Esophagus (tissue), 2 donors: ENCODE data around the gene VAMP7. TPM values are rescaled to one million over a fixed set of nuclear protein-coding genes. Genes with fewer than 3 reads are reported as not detected.
"Not testable (repeated sequence)": the region's sequence is repeated elsewhere in the genome, so short reads cannot be mapped to it uniquely, and the experiment has no call there.

Source experiments
- H3K27ac ChIP-seq, 2 donors: one replicate each; pipeline ENCODE4 v1.5.1; 2013; ENCODE audit warnings: low read depth in 2 of 2, mild to moderate bottlenecking in 2 of 2, inconsistent platforms in 1 of 2, low read length in 1 of 2, moderate library complexity in 1 of 2
- H3K27me3 ChIP-seq, 2 donors: one replicate each; pipeline ENCODE4 v1.6.1; 2013; ENCODE audit warnings: low read length in 2 of 2, control low read depth in 1 of 2, mild to moderate bottlenecking in 1 of 2; ENCODE audit not compliant: insufficient read depth in 2 of 2, control insufficient read depth in 1 of 2
- H3K36me3 ChIP-seq, 2 donors: one replicate each; pipeline ENCODE4 v1.6.1; 2013; ENCODE audit warnings: low read length in 1 of 2; ENCODE audit not compliant: control insufficient read depth in 2 of 2, insufficient read depth in 2 of 2
- H3K4me1 ChIP-seq, 2 donors: one replicate each; pipeline ENCODE4 v1.6.1; 2013; ENCODE audit warnings: low read length in 1 of 2; ENCODE audit not compliant: control insufficient read depth in 2 of 2, insufficient read depth in 2 of 2
- H3K4me3 ChIP-seq, 2 donors: one replicate each; pipeline ENCODE4 v1.5.1; 2013; ENCODE audit warnings: low read length in 2 of 2, mild to moderate bottlenecking in 2 of 2, low read depth in 1 of 2, moderate library complexity in 1 of 2
- H3K9me3 ChIP-seq, 2 donors: one replicate each; pipeline ENCODE4 v1.6.1; 2013; ENCODE audit warnings: mild to moderate bottlenecking in 2 of 2, low read depth in 1 of 2, low read length in 1 of 2, moderate library complexity in 1 of 2; ENCODE audit not compliant: control insufficient read depth in 2 of 2, insufficient read depth in 1 of 2
- WGBS, 2 donors: extraction: QIAGEN DNeasy Blood & Tissue Kit; methylation state at CpG; one replicate each; pipeline ENCODE4 v1.1.7; 2013; 5-methylcytosine and 5-hydroxymethylcytosine counted together
- polyA plus RNA-seq, 2 donors: library from polyadenylated mRNA; stranded (reverse); fragments of 200-250 nt; gene quantifications; one replicate each; pipeline ENCODE4 v1.2.3, GENCODE V29; 2013
- donor health status: healthy with polysubstance abuse.
- donor health status: Bipolar disorder and iron deficiency.

VAMP7 gene
- 10 to 100 TPM; 11.8 to 18.4 TPM for polyA plus RNA-seq

DNA sequence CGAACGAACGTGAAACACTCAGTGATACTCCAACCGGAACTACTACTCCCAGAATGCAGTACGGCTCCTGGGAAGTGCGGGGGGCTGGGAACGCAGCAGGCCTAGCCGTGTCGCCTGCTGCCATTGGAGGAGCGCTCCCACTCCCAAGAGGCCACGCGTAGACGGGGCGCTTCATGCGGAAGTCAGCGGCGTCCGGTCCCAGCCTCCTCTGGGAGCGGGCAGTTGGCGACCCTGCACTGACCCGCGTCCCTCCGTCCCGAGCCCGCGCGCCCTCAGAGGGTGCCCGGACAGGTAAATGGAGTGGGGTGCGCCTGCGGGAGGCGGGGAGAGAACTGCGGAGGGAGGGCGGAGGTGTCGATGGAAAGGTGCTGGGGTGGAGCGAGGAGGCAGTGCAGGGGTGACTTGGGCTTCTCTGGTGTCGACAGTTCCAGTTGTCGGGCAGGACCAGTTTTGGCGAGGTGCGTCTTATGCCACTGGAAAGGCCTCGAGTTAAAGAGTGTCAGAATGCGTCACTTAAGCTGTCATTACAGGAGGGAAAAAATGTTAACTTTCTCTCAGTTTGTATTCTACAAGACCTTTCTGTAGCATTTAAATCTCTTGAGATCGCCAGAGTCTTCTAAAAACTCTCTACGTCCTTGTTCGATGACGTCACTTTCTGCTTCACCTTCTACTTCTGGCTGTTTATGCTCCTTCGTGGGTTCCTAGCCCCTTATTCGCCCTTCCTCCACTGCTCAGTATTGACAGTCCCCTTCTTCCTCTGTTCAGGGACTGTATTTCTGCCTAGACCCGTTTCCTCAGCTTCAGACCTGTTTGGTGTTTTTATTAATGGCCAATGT is at the start of gene VAMP7:
VAMP7 (plus strand) TSS at position 188 of the 836 bp plus-strand sequence. CDS start 8,122 bp downstream, outside the sequence.
- Histone ChIP-seq H3K27me3 (no peaks in the 10 kb centered on the region), H3K4me1 (no peaks in the 10 kb centered on the region), H3K9me3 (no peaks in the 10 kb centered on the region), H3K27ac (peak within 1 kb of the TSS; percentile 78 to 81), H3K36me3 (no peaks in the 10 kb centered on the region), H3K4me3 (peak within 1 kb of the TSS; percentile 58 to 85)
- WGBS, 2 donors = 27 to 33% methylated on average over 48 of the region's 48 CpGs

GRCh38 chrX:155841232-155841631 is 39.9 kb upstream of the VAMP7 start:
- no peaks in the 10 kb centered on the region for H3K36me3 ChIP-seq
- WGBS, 2 donors = 65 to 67% methylated on average over 3 of the region's 3 CpGs
- no peaks in the 10 kb centered on the region for H3K27me3 ChIP-seq
- no peak overlapping the region for H3K27ac ChIP-seq
- H3K4me1 ChIP-seq = no peaks in the 10 kb centered on the region
- H3K9me3 ChIP-seq = peaks cover 0 to 3% of the 10 kb centered on the region in 2 donors
- H3K4me3 ChIP-seq = no peak overlapping the region

- H3K27me3 ChIP-seq, H3K9me3 ChIP-seq, H3K4me1 ChIP-seq, H3K27ac ChIP-seq, H3K36me3 ChIP-seq, H3K4me3 ChIP-seq: not testable (repeated sequence)
- 82 to 90% methylated on average over 2 of the region's 2 CpGs for WGBS, 2 donors
These were observed 29.4 kb upstream of the VAMP7 start for GRCh38 chrX:155851786-155852185.

- Histone ChIP-seq H3K27ac (no peak overlapping the region), H3K4me1 (no peaks in the 10 kb centered on the region), H3K27me3 (no peaks in the 10 kb centered on the region), H3K4me3 (no peak overlapping the region), H3K9me3 (no peaks in the 10 kb centered on the region), H3K36me3 (no peaks in the 10 kb centered on the region)
- 3 to 6% methylated on average over 1 of the region's 1 CpG for WGBS, 2 donors
These were observed 23.6 kb upstream of the VAMP7 start for GRCh38 chrX:155857561-155857960.

DNA sequence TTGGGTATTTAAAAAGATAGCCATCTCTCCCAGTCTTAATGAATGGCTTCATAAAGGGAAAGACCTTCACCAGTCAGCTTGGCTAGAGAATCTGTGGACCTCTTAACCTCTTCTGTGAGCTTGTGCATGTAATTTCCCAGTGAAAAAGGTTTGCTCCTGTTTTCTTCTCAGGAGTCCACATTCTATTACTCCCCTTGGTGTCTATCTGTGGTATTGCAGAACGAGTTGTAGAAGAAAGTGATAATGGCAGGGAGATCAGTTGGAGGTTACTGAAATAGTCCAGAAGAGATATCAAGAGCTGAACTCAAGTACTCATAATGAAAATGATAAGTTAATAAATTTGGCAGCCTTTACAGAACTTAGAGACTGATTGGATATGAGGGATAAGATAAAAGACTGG is 16.5 kb upstream of the VAMP7 start:
- no peak overlapping the region for H3K4me3 ChIP-seq
- no peaks in the 10 kb centered on the region for H3K27me3 ChIP-seq
- WGBS, 2 donors = 22 to 24% methylated on average over 1 of the region's 1 CpG
- no peaks in the 10 kb centered on the region for H3K4me1 ChIP-seq
- H3K27ac ChIP-seq = no peak overlapping the region
- peaks cover 0 to 5% of the 10 kb centered on the region in 2 donors for H3K9me3 ChIP-seq
- H3K36me3 ChIP-seq = no peaks in the 10 kb centered on the region

DNA sequence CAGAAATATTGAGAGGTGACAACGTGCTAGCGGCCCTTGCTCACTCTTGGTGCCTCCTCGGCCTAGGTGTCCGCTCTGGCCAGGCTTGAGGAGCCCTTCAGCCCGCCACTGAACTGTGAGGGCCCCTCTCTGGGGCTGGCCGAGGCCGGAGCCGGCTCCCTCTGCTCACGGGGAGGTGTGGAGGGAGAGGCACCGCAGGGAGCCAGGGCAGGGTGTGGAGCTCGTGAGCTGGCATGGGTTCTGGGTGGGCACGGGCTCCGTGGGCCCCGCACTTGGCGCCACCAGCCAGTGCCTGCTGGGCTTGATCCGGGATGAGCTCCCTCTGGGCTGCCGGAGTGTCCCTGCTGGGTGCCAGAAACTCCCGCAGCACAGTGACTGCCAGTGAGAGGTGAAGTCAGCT is 16.0 kb upstream of the VAMP7 start:
- Histone ChIP-seq H3K4me1 (no peaks in the 10 kb centered on the region), H3K27ac (no peak overlapping the region), H3K27me3 (no peaks in the 10 kb centered on the region), H3K9me3 (peaks cover 0 to 5% of the 10 kb centered on the region in 2 donors), H3K36me3 (no peaks in the 10 kb centered on the region), H3K4me3 (no peak overlapping the region)
- 84 to 89% methylated on average over 18 of the region's 18 CpGs for WGBS, 2 donors

DNA sequence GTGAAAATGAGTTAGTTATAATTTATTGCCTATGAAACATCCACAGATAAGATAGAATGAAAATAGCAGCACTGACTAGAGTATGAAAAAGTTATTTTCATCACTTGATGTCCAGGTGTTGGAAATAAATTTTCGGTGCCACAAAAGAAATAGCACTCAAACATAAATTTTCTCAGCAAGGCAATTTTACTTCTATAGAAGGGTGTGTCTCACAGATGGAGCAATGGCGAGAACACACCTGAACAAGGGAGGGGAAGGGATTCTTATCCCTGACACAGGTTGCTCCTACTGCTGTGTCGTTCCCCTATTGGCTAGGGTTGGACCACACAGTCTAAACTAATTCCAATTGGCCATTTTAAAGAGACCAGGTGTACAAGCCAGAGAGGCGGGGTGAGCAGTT is 13.3 kb upstream of the VAMP7 start:
- H3K4me1 ChIP-seq = no peaks in the 10 kb centered on the region
- H3K4me3 ChIP-seq = no peak overlapping the region
- peaks cover 0 to 5% of the 10 kb centered on the region in 2 donors for H3K9me3 ChIP-seq
- H3K27me3 ChIP-seq = no peaks in the 10 kb centered on the region
- H3K36me3 ChIP-seq = no peaks in the 10 kb centered on the region
- 60 to 69% methylated on average over 4 of the region's 4 CpGs for WGBS, 2 donors
- H3K27ac ChIP-seq = no peak overlapping the region

- no peaks in the 10 kb centered on the region for H3K27me3 ChIP-seq
- H3K4me3 ChIP-seq = no peak overlapping the region
- H3K9me3 ChIP-seq = peaks cover 0 to 3% of the 10 kb centered on the region in 2 donors
- no peaks in the 10 kb centered on the region for H3K4me1 ChIP-seq
- no peak overlapping the region for H3K27ac ChIP-seq
- H3K36me3 ChIP-seq = no peaks in the 10 kb centered on the region
These were observed 10.2 kb upstream of the VAMP7 start for GRCh38 chrX:155870958-155871357.

GRCh38 chrX:155871934-155872333 is 9.2 kb upstream of the VAMP7 start:
- Histone ChIP-seq H3K27me3 (no peaks in the 10 kb centered on the region), H3K9me3 (peaks cover 0 to 3% of the 10 kb centered on the region in 2 donors), H3K27ac (no peak overlapping the region), H3K4me3 (no peak overlapping the region), H3K36me3 (no peaks in the 10 kb centered on the region), H3K4me1 (no peaks in the 10 kb centered on the region)

DNA sequence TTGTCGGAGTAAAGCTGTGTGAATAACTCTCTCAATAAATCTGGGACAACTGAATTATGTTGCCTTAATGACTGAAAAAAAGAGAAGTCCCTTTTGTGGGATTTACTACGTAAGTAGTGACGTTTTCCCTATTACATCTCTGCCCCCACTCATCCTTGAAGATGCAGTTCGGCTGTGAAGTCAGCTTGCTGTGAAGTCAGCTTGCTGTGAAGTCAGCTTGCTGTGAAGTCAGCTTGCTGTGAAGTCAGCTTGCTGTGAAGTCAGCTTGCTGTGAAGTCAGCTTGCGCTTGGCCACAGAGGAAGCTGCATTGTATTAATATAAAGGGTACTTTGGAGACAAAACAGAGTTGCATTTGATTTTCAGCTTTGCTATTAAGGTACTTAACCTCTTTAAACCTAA is 8.0 kb upstream of the VAMP7 start:
- H3K4me1 ChIP-seq = no peaks in the 10 kb centered on the region
- WGBS, 2 donors = 60 to 70% methylated on average over 5 of the region's 5 CpGs
- no peak overlapping the region for H3K4me3 ChIP-seq
- H3K27ac ChIP-seq = no peak overlapping the region
- no peaks in the 10 kb centered on the region for H3K27me3 ChIP-seq
- no peaks in the 10 kb centered on the region for H3K36me3 ChIP-seq
- no peaks in the 10 kb centered on the region for H3K9me3 ChIP-seq
